HepG2 (cell line): Measurements from ENCODE around the gene GPATCH3. TPM values are rescaled to one million over a fixed set of nuclear protein-coding genes. Genes with fewer than 3 reads are reported as not detected.

Experiments used
- ATM ChIP-seq: fragments of 450-650 bp; IDR thresholded peaks from 2 replicates; pipeline ENCODE4 v1.7.1; 2017; ENCODE audit warnings: mild to moderate bottlenecking, borderline replicate concordance
- DRAP1 ChIP-seq: IDR thresholded peaks from 2 replicates; pipeline ENCODE4 v1.6.1; 2016; ENCODE audit warnings: missing genetic modification reagents, missing compliant biosample characterization
- EHMT2 ChIP-seq: fragments of 200-600 bp; sonication (generic); IDR thresholded peaks from 2 replicates; pipeline ENCODE4 v1.7.0; 2017; ENCODE audit warnings: antibody characterized with exemption, low read depth, low read length, borderline replicate concordance
- FLYWCH1 ChIP-seq: sonication (generic); formaldehyde crosslinking; IDR thresholded peaks from 2 replicates; pipeline ENCODE4 v1.8.1; 2023; ENCODE audit warnings: mild to moderate bottlenecking, missing genetic modification reagents
- FOXK1 ChIP-seq: sonication (generic); formaldehyde crosslinking; IDR thresholded peaks from 2 replicates; pipeline ENCODE4 v1.4.0; 2020; ENCODE audit warnings: low read depth, missing genetic modification reagents, borderline replicate concordance
- GATAD2A ChIP-seq: IDR thresholded peaks from 2 replicates; pipeline ENCODE4 v1.6.1; 2016
- HOXA3 ChIP-seq: sonication (generic); formaldehyde crosslinking; IDR thresholded peaks from 2 replicates; pipeline ENCODE4 v1.5.0; 2020; ENCODE audit warnings: missing genetic modification reagents
- MLLT10 ChIP-seq: sonication (generic); formaldehyde crosslinking; IDR thresholded peaks from 2 replicates; pipeline ENCODE4 v1.4.0; 2020; ENCODE audit warnings: missing genetic modification reagents
- RFX5 ChIP-seq: IDR thresholded peaks from 2 replicates; pipeline ENCODE4 v1.6.1; 2011; ENCODE audit warnings: low read depth, low read length, improper control_type of control experiment
- SAFB2 ChIP-seq: sonication (generic); formaldehyde crosslinking; IDR thresholded peaks from 2 replicates; pipeline ENCODE4 v1.5.1; 2020; ENCODE audit warnings: missing genetic modification reagents, low read depth, mild to moderate bottlenecking, borderline replicate concordance
- SNAPC4 ChIP-seq: sonication (generic); formaldehyde crosslinking; IDR thresholded peaks from 2 replicates; pipeline ENCODE4 v1.4.0; 2020; ENCODE audit warnings: mild to moderate bottlenecking, missing genetic modification reagents
- TAF15 ChIP-seq: fragments of 200-400 bp; formaldehyde crosslinking; IDR thresholded peaks from one replicate; pipeline ENCODE4 v1.6.1; 2018; ENCODE audit warnings: mild to moderate bottlenecking, low read depth, low read length; ENCODE audit not compliant: poor library complexity, severe bottlenecking
- THAP9 ChIP-seq: sonication (generic); formaldehyde crosslinking; IDR thresholded peaks from 2 replicates; pipeline ENCODE4; 2020; ENCODE audit warnings: missing genetic modification reagents, mild to moderate bottlenecking, borderline replicate concordance
- ZNF644 ChIP-seq: IDR thresholded peaks from 2 replicates; pipeline ENCODE4 v1.6.1; 2016; ENCODE audit warnings: low read depth
- polyA plus RNA-seq, 8 experiments: library from polyadenylated mRNA; depleted of rRNA in 3 of 8; stranded (reverse) in 7 of 8; unstranded in 1 of 8; fragments of >200 nt; fragmentation: Illumina TruSeq in 4 of 8; extraction: Trizol in 4 of 8; gene quantifications; 2 replicates each; pipeline versions ENCODE4 v1.2.1 to v1.2.3, GENCODE V29; 2011 to 2016; ENCODE audit warnings: low read depth in 4 of 8, missing spikeins in 1 of 8, mixed read lengths in 1 of 8; ENCODE audit not compliant: insufficient read depth in 1 of 8
- total RNA-seq, 5 experiments: library from RNA; depleted of rRNA; stranded (reverse); fragments of >200 nt; fragmentation: Illumina TruSeq; extraction: Trizol; gene quantifications; 2 replicates each; pipeline ENCODE4 v1.2.3, GENCODE V29; 2016; ENCODE audit warnings: low read depth in 1 of 5
- TF ChIP-seq, protein P1 (sequence below): sonication (generic); formaldehyde crosslinking; IDR thresholded peaks from 2 replicates; pipeline ENCODE4 v1.5.0; 2020; ENCODE audit warnings: missing genetic modification reagents
- TF ChIP-seq, protein P2 (sequence below): sonication (generic); formaldehyde crosslinking; IDR thresholded peaks from 2 replicates; pipeline ENCODE4 v1.4.0; 2020; ENCODE audit warnings: mild to moderate bottlenecking, missing genetic modification reagents

The GPATCH3 gene
- total and polyA plus RNA-seq, 2 of the 13 experiments (the other 11 are each of a cell fraction or from before 2014, with no cell fraction given): 8.3 to 11.0 TPM

GRCh38 chr1:26889551-26890466, 10.5 kb downstream of the GPATCH3 start, which contains the start of gene GPN2 (continued):
- TF ChIP-seq, protein P1, sequence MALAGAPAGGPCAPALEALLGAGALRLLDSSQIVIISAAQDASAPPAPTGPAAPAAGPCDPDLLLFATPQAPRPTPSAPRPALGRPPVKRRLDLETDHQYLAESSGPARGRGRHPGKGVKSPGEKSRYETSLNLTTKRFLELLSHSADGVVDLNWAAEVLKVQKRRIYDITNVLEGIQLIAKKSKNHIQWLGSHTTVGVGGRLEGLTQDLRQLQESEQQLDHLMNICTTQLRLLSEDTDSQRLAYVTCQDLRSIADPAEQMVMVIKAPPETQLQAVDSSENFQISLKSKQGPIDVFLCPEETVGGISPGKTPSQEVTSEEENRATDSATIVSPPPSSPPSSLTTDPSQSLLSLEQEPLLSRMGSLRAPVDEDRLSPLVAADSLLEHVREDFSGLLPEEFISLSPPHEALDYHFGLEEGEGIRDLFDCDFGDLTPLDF (CRISPR knock-in tag): no peak
- TF ChIP-seq THAP9 (CRISPR knock-in tag) (peak; percentile 75; the same call in 1 of the 2 replicates), SNAPC4 (no peak), FLYWCH1 (CRISPR knock-in tag) (no peak), FOXK1 (peak; percentile 46; the same call in 1 of the 2 replicates), ATM (no peak), RFX5 (no peak), SAFB2 (peak; percentile 80; the same call in 1 of the 2 replicates), GATAD2A (peak; percentile 27), EHMT2 (no peak), TAF15 (peak; percentile 68), ZNF644 (no peak), DRAP1 (peak; percentile 75; the same call in 1 of the 2 replicates), HOXA3 (CRISPR knock-in tag) (peak; percentile 81), MLLT10 (CRISPR knock-in tag) (0 out of 2 replicates have a peak, but pooled peaks have one; percentile 78)
- TF ChIP-seq, protein P2, sequence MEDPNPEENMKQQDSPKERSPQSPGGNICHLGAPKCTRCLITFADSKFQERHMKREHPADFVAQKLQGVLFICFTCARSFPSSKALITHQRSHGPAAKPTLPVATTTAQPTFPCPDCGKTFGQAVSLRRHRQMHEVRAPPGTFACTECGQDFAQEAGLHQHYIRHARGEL (CRISPR knock-in tag): peak; percentile 80; the same call in 1 of the 2 replicates
